NCI-H1417 treated with DMSO at 0.1 percent for 48 hours (cell line): ENCODE data around the gene FAM236D.
"Not testable (repeated sequence)": the region's sequence is repeated elsewhere in the genome, so short reads cannot be mapped to it uniquely, and the experiment has no call there.

Source experiments
- DNase-seq: peaks from one replicate; lab custom pipeline; 2025; lab: John Stamatoyannopoulos, UW

Gene FAM236D

DNA sequence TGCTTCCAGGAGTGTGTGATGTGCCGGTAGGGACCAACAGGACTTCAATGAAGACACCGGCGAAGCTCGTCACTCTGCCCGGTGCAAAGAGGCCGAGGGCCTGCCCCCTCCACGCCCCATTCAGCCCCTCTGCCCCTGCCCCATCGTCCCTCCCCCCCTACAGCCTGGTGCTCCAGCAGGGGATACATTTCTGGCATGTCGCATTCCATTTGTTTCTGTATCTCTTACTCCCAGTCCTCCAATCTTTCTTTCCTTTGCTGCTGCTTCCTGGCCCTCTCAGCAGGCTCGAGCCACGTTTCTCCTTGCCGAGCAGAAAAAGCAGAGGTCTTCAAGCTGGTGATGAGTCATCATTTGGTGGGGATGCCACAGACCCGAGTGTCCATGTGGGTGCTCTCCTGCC, at the start of gene FAM236D:
FAM236D (minus strand) TSS at position 101 of the 400 bp plus-strand sequence; CDS start at position 1, 100 bp downstream.
- DNase-seq = not testable (repeated sequence)

DNA sequence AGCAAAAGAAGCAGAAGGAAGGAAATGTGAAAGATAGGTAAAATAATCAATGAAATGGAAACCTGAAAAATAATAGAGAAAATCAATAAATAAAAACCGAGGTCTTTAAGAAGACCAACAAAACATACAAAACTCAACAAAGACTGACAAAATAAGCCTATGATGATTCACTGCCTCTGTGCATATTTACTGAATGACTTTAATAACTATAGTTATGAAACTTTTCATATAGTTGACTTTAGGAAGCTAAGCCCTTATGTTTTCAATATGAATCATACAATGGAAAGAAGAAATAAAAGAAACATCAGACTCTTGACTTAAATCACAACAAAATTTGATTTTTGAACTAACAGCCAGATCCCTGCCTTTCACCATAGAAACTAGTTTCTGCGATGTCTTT, 29.5 kb upstream of the FAM236D start:
- not testable (repeated sequence) for DNase-seq

DNA sequence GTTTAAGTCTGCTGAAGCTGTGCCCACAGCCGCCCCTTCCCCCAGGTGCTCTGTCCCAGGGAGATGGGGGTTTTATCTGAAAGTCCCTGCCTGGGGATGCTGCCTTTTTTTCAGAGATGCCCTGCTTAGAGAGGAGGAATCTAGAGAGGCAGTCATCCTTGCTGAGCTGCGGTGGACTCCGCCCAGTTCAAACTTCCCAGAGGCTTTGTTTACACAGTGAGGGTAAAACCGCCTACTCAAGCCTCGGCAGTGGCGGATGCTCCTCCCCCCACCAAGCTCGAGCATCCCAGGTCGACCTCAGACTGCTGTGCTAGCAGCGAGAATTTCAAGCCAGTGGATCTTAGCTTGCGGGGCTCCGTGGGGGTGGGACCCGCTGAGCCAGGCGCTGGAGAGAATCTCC, 22.7 kb upstream of the FAM236D start:
- DNase-seq = not testable (repeated sequence)

DNA sequence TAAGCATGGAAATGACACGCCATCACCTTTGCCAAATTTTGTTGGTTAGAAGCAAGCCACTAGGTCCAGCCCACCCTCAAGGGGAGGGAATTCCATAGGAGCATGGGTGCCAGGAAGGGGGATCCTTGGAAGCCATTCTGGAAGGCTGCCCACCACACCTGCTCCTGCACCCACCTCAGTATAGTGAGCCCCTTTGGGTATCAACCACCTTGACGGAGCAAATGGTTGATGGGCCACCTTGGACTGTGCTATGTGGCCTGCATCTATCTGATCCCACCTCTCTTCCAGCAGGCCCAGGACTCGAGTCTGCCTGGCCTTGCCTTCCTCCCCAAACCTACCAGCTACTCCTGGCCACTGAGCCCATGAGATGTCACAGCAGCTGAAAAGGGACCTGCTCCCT, 17.6 kb downstream of the FAM236D start:
- not testable (repeated sequence) for DNase-seq

DNA sequence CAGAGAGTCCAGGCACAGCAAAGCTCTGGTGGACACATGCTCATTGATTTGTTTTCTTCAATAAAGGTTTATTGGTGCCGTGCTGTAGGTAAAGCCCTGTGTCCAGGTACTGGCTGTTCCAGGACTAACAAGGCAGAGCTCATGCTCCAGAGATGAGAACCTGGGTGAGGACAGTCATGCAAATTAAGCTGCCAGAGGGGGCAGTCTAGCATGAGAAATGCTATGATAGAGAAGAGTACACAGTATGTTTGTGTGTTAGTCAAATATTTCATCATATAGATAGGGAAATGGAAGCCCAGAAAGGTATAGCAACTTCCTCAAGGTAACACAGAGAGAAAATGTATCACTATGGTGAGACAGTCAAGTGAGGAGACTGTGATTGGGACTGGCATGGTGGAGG, 19.9 kb downstream of the FAM236D start:
- DNase-seq = not testable (repeated sequence)

DNA sequence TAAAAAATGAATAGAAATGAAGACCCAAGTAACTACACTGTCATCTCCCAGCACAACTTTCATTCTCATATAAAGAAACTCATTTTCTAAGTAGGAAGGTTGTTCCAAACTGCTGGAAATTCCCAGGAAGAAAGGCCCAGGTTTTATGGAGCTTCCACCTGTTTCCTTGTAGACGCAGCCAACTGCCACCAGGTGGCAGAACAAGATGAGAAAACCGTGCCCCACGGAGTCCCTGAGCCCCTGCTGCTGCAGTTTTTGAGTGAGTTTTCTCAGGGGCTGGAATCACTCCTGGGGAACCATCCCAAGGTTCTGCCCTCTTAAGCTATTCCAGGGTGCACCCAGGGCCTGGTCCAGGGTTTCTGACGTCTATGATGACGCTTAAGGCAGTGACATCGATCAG, 24.0 kb downstream of the FAM236D start:
- DNase-seq = not testable (repeated sequence)

DNA sequence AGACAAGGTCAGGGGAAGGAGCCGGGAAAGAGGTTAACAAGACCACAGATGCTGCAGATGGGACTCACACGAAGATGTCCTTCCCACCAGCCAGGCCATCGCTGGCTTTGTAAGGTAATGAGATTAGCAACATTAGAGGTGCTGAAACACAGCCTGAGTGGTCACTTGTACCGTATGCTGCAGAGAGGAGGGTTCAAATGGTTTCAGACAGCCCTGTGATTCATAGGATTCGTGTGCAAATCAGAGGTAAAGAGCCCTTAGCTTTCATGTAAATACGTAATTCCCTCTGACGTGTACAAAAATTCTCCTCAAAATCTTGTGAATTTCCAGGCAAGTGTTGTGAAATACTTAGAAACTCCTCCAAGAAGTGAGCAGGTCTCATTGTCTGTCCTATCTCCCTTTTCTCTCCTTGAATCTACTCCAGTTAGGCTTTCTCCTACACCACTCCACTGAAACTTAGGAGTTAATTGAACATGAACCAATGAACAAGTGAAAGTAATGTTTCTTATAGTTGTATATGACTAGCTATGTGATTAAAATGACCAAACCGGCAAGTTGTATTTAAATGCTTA, 24.6 kb downstream of the FAM236D start:
- DNase-seq = not testable (repeated sequence)

GRCh38 chrX:72782560-72782959, 25.4 kb downstream of the FAM236D start, which contains the start of gene FAM236B:
Gene FAM236B (minus strand): TSS chrX:72782660. CDS start chrX:72782560, 100 bp downstream.
- not testable (repeated sequence) for DNase-seq

DNA sequence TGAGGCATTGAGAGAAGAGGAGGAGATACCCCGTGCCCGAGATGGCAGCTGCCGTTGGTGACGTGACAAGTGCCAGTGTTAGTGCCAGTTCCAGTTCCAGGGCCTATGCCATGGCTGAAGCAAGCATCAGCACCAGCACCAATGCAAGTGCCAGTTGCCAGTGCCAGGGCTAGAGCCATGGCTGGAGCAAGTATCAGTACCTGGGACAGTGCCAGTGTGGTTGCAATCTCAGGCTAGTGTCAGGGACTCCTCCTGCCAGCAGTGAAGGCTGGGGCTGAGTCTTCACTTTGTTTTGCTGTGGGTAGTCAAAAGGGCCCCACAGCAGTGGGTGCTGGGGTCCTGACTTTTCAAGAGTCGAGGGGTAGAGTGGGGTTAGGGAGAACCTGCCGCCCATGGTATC, 29.9 kb downstream of the FAM236D start:
- not testable (repeated sequence) for DNase-seq

GRCh38 chrX:72777467-72777790, 30.6 kb downstream of the FAM236D start:
- not testable (repeated sequence) for DNase-seq

GRCh38 chrX:72776653-72777466, 31.1 kb downstream of the FAM236D start, which contains the start of gene DMRTC1B:
Gene DMRTC1B (plus strand): TSS chrX:72776890. CDS start chrX:72845136, 68,246 bp downstream.
- DNase-seq = not testable (repeated sequence)

GRCh38 chrX:72760454-72760853, 47.6 kb downstream of the FAM236D start:
- DNase-seq = not testable (repeated sequence)
